Endothelial cell of umbilical vein (primary cell): ENCODE data around the gene B3GNT3. TPM values are rescaled to one million over a fixed set of nuclear protein-coding genes. Genes with fewer than 3 reads are reported as not detected.

Source experiments
- BruUV-seq: library from RNA; stranded (reverse); fragments of 400-500 nt; replicated peaks from 2 replicates; lab custom pipeline; 2021; lab: Mats Ljungman, UMichigan
- CTCF ChIA-PET: fragments of 300-600, 350-600 bp; sonication (Branson Sonifier 250); formaldehyde crosslinking; loops from one replicate; lab custom pipeline; 2021; ENCODE audit warnings: antibody characterized with exemption, inconsistent platforms; lab: Charles Lee
- POLR2A ChIA-PET: fragments of 300-600, 350-600 bp; sonication (Branson Sonifier 250); formaldehyde crosslinking; loops from one replicate; lab custom pipeline; 2021; ENCODE audit warnings: antibody characterized with exemption, inconsistent platforms; lab: Charles Lee
- DNase-seq: peaks from one replicate; pipeline ENCODE4 v3.0.0-alpha.2; 2011; ENCODE audit warnings: low read depth, low spot score
- FAIRE-seq: peaks from 2 replicates; lab custom pipeline; 2011; peaks lifted over from hg19 to GRCh38; lab: Jason Lieb, UNC
- H2AFZ ChIP-seq: 2 replicates; pipeline ENCODE4 v1.6.0; 2012; ENCODE audit warnings: low read depth, low read length, control low read depth, inconsistent platforms
- H3K27ac ChIP-seq: 2 replicates; pipeline ENCODE4 v1.5.1; 2011; ENCODE audit warnings: low read depth, mild to moderate bottlenecking, control low read depth, low read length, moderate library complexity; ENCODE audit not compliant: insufficient read depth
- H3K27me3 ChIP-seq, 2 experiments: 2 replicates each; pipeline versions ENCODE4 v1.6.0 to v1.6.1; 2011; ENCODE audit warnings: low read length in 2 of 2, mixed read lengths in 1 of 2; ENCODE audit not compliant: control insufficient read depth in 2 of 2, insufficient read depth in 2 of 2
- H3K36me3 ChIP-seq, 2 experiments: 2 replicates in 1 of 2; 3 replicates in 1 of 2; pipeline ENCODE4 v1.5.1; 2011; ENCODE audit warnings: low read length in 2 of 2, mild to moderate bottlenecking in 1 of 2, moderate library complexity in 1 of 2; ENCODE audit not compliant: control insufficient read depth in 2 of 2, insufficient read depth in 2 of 2; ENCODE audit errors: extremely low read depth in 1 of 2
- H3K4me1 ChIP-seq: 3 replicates; pipeline ENCODE4 v1.5.1; 2011; ENCODE audit warnings: mild to moderate bottlenecking, low read length; ENCODE audit not compliant: control insufficient read depth, insufficient read depth; ENCODE audit errors: extremely low read depth
- H3K4me2 ChIP-seq: 2 replicates; pipeline ENCODE4 v1.6.1; 2011; ENCODE audit warnings: low read length, control low read depth, mixed read lengths; ENCODE audit not compliant: insufficient read depth
- H3K4me3 ChIP-seq, 3 experiments: fragments of 200-600 bp in 1 of 3; sonication (generic), shearing (Covaris generic) in 1 of 3; replicated peaks in 1 of 3; 2 replicates each; pipeline ENCODE4 v1.5.1; 2011 to 2016; ENCODE audit warnings: control low read depth in 3 of 3, low read length in 3 of 3, mild to moderate bottlenecking in 2 of 3, inconsistent platforms in 1 of 3, low read depth in 1 of 3, moderate library complexity in 1 of 3; ENCODE audit not compliant: insufficient read depth in 1 of 3
- H3K79me2 ChIP-seq: 2 replicates; pipeline ENCODE4 v1.6.0; 2012; ENCODE audit warnings: low read length, inconsistent platforms; ENCODE audit not compliant: control insufficient read depth, insufficient read depth
- H3K9ac ChIP-seq: replicated peaks from 2 replicates; pipeline ENCODE3; 2011; ENCODE audit warnings: low read length, control low read depth; ENCODE audit not compliant: insufficient read depth; ENCODE audit errors: extremely low read depth
- H3K9me1 ChIP-seq: replicated peaks from 3 replicates; pipeline ENCODE4 v1.6.0; 2011; ENCODE audit warnings: mild to moderate bottlenecking, low read length; ENCODE audit not compliant: control insufficient read depth, insufficient read depth; ENCODE audit errors: extremely low read depth
- H3K9me3 ChIP-seq: replicated peaks from 2 replicates; pipeline ENCODE4 v1.5.1; 2012; ENCODE audit warnings: low read length, inconsistent platforms; ENCODE audit not compliant: control insufficient read depth, insufficient read depth
- H4K20me1 ChIP-seq: replicated peaks from 2 replicates; pipeline ENCODE3; 2011; ENCODE audit warnings: mild to moderate bottlenecking, low read length; ENCODE audit not compliant: control insufficient read depth, insufficient read depth; ENCODE audit errors: extremely low read depth
- CTCF ChIP-seq, 2 donors: IDR thresholded peaks; 1 replicate in 1 of 2; 2 replicates in 1 of 2; pipeline ENCODE4 v1.5.1; 2011; ENCODE audit warnings: low read length in 2 of 2, mild to moderate bottlenecking in 2 of 2, moderate library complexity in 2 of 2, control low read depth in 1 of 2, inconsistent platforms in 1 of 2, low read depth in 1 of 2; ENCODE audit not compliant: insufficient read depth in 1 of 2; ENCODE audit errors: extremely low read depth in 1 of 2
- EZH2 ChIP-seq: IDR thresholded peaks from 2 replicates; pipeline ENCODE4 v1.6.1; 2012; ENCODE audit warnings: borderline replicate concordance, low read depth, mild to moderate bottlenecking, moderate library complexity, low read length, inconsistent platforms; ENCODE audit not compliant: severe bottlenecking
- FOS ChIP-seq: IDR thresholded peaks from 2 replicates; pipeline ENCODE4 v1.6.1; 2011; ENCODE audit warnings: mild to moderate bottlenecking, low read length, moderate library complexity, borderline replicate concordance; ENCODE audit not compliant: insufficient read depth
- GATA2 ChIP-seq: IDR thresholded peaks from 2 replicates; pipeline ENCODE4 v1.7.0; 2011; ENCODE audit warnings: low read depth, mild to moderate bottlenecking, moderate library complexity, mixed read lengths, low read length; ENCODE audit not compliant: insufficient read length, insufficient read depth
- JUN ChIP-seq: IDR thresholded peaks from 2 replicates; pipeline ENCODE4 v1.6.1; 2011; ENCODE audit warnings: borderline replicate concordance, low read depth; ENCODE audit not compliant: insufficient read length, insufficient read depth
- MAX ChIP-seq: IDR thresholded peaks from 2 replicates; pipeline ENCODE4 v1.6.1; 2011; ENCODE audit not compliant: insufficient read depth, insufficient read length
- MYC ChIP-seq: IDR thresholded peaks from one replicate; pipeline ENCODE4 v1.6.1; 2011; ENCODE audit warnings: mild to moderate bottlenecking, low read depth, low read length
- POLR2A ChIP-seq: IDR thresholded peaks from 2 replicates; pipeline ENCODE4 v1.6.1; 2012; ENCODE audit warnings: low read depth, mild to moderate bottlenecking, control low read depth, low read length
- POLR2AphosphoS5 ChIP-seq: IDR thresholded peaks from 2 replicates; pipeline ENCODE4 v1.6.1; 2012; ENCODE audit warnings: low read depth, mild to moderate bottlenecking, control low read depth, low read length, moderate library complexity; ENCODE audit not compliant: insufficient read depth
- dilution Hi-C: fragments of 300-500 bp; cut with MboI; formaldehyde crosslinking; loops from one replicate; pipeline ENCODE4 v1.15.0; 2019; ENCODE audit warnings: low sequenced_read_pairs; ENCODE audit not compliant: extremely low pct_ligation_motif_present
- intact Hi-C: fragments of 100-400 bp; cut with micrococcal nuclease; formaldehyde crosslinking; loops from one replicate; pipeline ENCODE4 v1.10.0; 2022
- polyA plus RNA-seq, 4 experiments: library from polyadenylated mRNA; depleted of rRNA in 3 of 4; stranded (reverse) in 3 of 4; unstranded in 1 of 4; fragments of >200 nt; gene quantifications; 2 replicates each; pipeline versions ENCODE4 v1.2.1 to v1.2.3, GENCODE V29; 2011 to 2012; ENCODE audit warnings: missing spikeins in 1 of 4
- total RNA-seq: library from RNA; stranded (reverse); gene quantifications from 2 replicates; pipeline ENCODE4 v1.2.3, GENCODE V29; 2021

The B3GNT3 gene
- total and polyA plus RNA-seq, 2 donors (not counting 3 experiments of a cell fraction or from before 2014, with no cell fraction given): 0.10 TPM; not detected in 1

- intact Hi-C loops: no loop called here
- no peaks in the 10 kb centered on the region for H4K20me1 ChIP-seq
- no peaks in the 10 kb centered on the region for H3K9me1 ChIP-seq
- H2AFZ ChIP-seq: no peak overlapping the region
- no peak for DNase-seq
- no peak overlapping the region for H3K9ac ChIP-seq
- H3K79me2 ChIP-seq: no peaks in the 10 kb centered on the region
- no peaks in the 10 kb centered on the region for H3K36me3 ChIP-seq
- no TSS peak for BruUV-seq
- dilution Hi-C loops: no loop called here
- H3K27me3 ChIP-seq: no peaks in the 10 kb centered on the region
- TF ChIP-seq MAX (no peak), FOS (no peak), JUN (no peak), EZH2 (no peak), POLR2A (no peak), GATA2 (no peak), CTCF (IDR thresholded peaks at IDR 0.05; ENCODE audit: extremely low read depth in 1 of 2, insufficient read depth in 1 of 2, low read depth in 1 of 2, low read length in 2 of 2) (no peak), POLR2AphosphoS5 (no peak), MYC (no peak)
- H3K4me1 ChIP-seq: peaks cover 3% of the 10 kb centered on the region
- ChIA-PET POLR2A (no interaction called here), CTCF (interaction anchor here (0.8 kb wide), 1 partner anchor 96 kb away, joined by 3 read pairs; no protein-coding TSS in a partner anchor)
- no peak for FAIRE-seq
- H3K27ac ChIP-seq: no peak overlapping the region
- H3K9me3 ChIP-seq: no peaks in the 10 kb centered on the region
- H3K4me3 ChIP-seq: no peak overlapping the region
- H3K4me2 ChIP-seq: no peak overlapping the region
Measured at GRCh38 chr19:17755443-17755890, 39.5 kb upstream of the B3GNT3 start.
